Nephron (organoid): ENCODE data around the gene IAPP.
"Not testable (repeated sequence)": the region's sequence is repeated elsewhere in the genome, so short reads cannot be mapped to it uniquely, and the experiment has no call there.

Experiments used
- H3K27ac Mint-ChIP-seq, 3 experiments: 2 replicates each; pipeline ENCODE4 v1.8.0; 2020; ENCODE audit warnings: mixed read lengths in 3 of 3, mild to moderate bottlenecking in 2 of 3, moderate library complexity in 1 of 3
- H3K27me3 Mint-ChIP-seq: 2 replicates; pipeline ENCODE4 v1.8.0; 2021; ENCODE audit warnings: low read depth, mild to moderate bottlenecking, moderate library complexity, mixed read lengths
- H3K36me3 Mint-ChIP-seq: 2 replicates; pipeline ENCODE4 v1.8.0; 2020; ENCODE audit warnings: low read depth, mixed read lengths
- H3K4me1 Mint-ChIP-seq: 2 replicates; pipeline ENCODE4 v1.8.0; 2020; ENCODE audit warnings: mixed read lengths
- H3K4me3 Mint-ChIP-seq, 3 experiments: 2 replicates each; pipeline ENCODE4 v1.8.0; 2020; ENCODE audit warnings: mild to moderate bottlenecking in 3 of 3, mixed read lengths in 3 of 3, moderate library complexity in 2 of 3
- H3K9me3 Mint-ChIP-seq: 2 replicates; pipeline ENCODE4 v1.8.0; 2020; ENCODE audit warnings: mixed read lengths
- TF ChIP-seq, protein P1 (sequence below), 3 experiments: fragments of 200-600 bp; sonication (generic); IDR thresholded peaks; one replicate each; pipeline ENCODE4 v1.5.0; 2021; ENCODE audit warnings: antibody characterized with exemption in 3 of 3; ENCODE audit not compliant: unreplicated experiment in 3 of 3

The IAPP gene

DNA sequence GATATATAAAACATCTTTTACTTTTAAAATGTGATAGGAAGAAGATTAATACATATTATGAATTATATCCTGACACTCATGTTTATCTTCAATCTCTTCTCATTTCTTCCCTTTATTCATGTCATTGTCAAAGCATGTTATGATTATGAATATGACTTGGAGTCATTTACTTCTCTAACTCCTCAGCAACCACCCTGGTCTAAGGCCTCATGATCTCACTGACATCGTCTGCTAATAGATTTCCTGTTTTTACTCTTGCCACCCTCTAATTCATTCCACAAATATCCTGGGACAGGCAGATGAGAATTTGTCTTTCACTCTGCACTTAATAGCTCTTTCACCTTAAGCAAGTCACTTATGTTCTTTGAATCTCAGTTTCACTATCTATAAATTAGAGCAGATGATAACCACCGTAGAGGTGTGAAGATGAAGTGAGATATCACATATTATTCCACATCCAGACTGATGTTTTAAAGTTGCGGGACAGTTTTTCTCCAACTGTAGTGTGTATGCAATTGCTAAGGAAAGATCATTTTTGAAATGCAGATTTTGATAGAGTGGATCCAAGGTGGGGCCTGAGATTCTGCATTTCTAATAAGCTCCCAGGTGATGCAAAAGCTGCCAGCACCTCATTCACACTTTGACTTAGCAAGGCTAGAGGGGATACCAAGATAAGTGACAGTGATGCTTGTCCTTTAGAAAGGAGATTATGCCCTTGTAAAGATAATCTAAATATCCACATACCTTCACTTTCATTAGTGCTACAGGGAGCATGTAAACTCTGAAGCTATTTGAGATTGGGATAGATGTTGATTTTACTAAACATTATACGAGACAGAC lies 3.3 kb upstream of the IAPP start:
- no peaks in the 10 kb centered on the region for H3K36me3 Mint-ChIP-seq
- H3K27me3 Mint-ChIP-seq: no peaks in the 10 kb centered on the region
- H3K27ac Mint-ChIP-seq: no peak overlapping the region
- TF ChIP-seq, protein P1, sequence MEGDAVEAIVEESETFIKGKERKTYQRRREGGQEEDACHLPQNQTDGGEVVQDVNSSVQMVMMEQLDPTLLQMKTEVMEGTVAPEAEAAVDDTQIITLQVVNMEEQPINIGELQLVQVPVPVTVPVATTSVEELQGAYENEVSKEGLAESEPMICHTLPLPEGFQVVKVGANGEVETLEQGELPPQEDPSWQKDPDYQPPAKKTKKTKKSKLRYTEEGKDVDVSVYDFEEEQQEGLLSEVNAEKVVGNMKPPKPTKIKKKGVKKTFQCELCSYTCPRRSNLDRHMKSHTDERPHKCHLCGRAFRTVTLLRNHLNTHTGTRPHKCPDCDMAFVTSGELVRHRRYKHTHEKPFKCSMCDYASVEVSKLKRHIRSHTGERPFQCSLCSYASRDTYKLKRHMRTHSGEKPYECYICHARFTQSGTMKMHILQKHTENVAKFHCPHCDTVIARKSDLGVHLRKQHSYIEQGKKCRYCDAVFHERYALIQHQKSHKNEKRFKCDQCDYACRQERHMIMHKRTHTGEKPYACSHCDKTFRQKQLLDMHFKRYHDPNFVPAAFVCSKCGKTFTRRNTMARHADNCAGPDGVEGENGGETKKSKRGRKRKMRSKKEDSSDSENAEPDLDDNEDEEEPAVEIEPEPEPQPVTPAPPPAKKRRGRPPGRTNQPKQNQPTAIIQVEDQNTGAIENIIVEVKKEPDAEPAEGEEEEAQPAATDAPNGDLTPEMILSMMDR (IDR thresholded peaks at IDR 0.05; ENCODE audit: unreplicated experiment in 3 of 3): no peak
- no peak overlapping the region for H3K4me3 Mint-ChIP-seq
- peaks cover 4% of the 10 kb centered on the region for H3K9me3 Mint-ChIP-seq
- no peaks in the 10 kb centered on the region for H3K4me1 Mint-ChIP-seq

DNA sequence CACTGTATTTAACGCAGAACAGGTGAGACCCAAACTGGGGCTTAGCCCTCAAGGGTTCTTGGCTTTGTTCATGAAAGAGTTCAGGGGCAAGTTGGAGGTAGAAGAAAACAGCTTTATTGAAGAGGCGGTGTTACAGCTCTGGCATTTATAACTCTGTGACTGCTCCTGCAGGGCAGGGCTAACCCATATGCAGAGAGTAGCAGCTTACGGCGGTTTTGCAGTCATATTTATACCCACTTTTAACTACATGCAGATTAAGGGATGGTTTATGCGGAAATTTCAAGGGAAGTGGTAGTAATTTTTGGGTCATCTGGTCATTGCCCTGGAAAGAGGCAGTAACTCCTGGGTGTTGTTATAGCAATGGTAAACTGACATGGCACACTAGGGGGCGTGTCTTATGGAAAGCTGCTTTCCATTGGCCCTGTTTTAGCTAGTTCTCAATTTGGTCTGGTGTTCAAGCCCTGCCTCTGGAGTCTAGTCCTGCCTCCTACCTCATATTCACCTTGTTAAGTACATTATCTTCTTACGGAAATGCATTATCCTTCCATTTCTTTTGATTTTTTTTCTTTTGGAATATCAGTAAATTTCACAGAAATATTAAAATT lies 1.8 kb upstream of the IAPP start:
- TF ChIP-seq, protein P1 (IDR thresholded peaks at IDR 0.05; ENCODE audit: unreplicated experiment in 3 of 3): no peak
- Mint-ChIP-seq H3K9me3 (no peaks in the 10 kb centered on the region), H3K27me3 (no peaks in the 10 kb centered on the region), H3K4me1 (no peaks in the 10 kb centered on the region), H3K36me3 (no peaks in the 10 kb centered on the region), H3K27ac (no peak overlapping the region), H3K4me3 (no peak overlapping the region)

DNA sequence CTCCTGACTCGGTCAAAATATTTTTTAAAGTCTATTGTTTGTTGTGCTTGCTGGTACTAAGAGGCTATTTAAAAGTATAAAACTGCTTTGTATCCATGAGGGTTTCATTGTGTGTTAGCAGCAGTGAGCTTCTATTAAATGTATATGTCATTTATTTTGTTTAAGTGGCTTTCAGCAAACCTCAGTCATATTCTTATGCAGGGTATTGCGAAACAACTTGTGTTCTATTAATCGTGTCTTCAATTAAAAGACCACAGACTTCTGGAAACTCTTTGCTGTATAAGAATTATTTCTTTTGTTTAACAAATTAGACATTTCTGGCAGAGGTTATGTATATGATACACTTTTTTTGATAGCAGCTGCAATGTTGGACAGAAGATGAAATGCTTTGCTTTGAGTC lies 6.5 kb downstream of the IAPP start:
- Mint-ChIP-seq H3K9me3 (no peaks in the 10 kb centered on the region), H3K27ac (no peak overlapping the region), H3K36me3 (no peaks in the 10 kb centered on the region), H3K4me3 (no peak overlapping the region), H3K27me3 (no peaks in the 10 kb centered on the region), H3K4me1 (no peaks in the 10 kb centered on the region)
- TF ChIP-seq, protein P1 (IDR thresholded peaks at IDR 0.05; ENCODE audit: unreplicated experiment in 3 of 3): no peak

DNA sequence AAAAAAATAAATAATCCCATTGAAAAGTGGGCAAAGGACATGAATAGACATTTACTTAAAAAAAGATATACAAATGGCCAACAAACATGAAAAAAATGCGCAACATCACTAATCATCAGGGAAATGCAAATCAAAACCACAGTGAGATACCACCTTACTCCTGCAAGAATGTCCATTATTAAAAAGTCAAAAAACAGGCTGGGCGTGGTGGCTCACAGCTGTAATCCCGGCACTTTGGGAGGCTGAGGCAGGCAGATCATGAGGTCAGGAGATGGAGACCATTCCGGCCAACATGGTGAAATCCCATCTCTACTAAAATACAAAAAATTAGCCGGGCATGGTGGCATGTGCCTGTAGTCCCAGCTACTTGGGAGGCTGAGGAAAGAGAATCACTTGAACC lies 8.6 kb downstream of the IAPP start:
- H3K36me3 Mint-ChIP-seq, H3K4me3 Mint-ChIP-seq, H3K9me3 Mint-ChIP-seq, H3K4me1 Mint-ChIP-seq, H3K27me3 Mint-ChIP-seq, H3K27ac Mint-ChIP-seq: not testable (repeated sequence)

DNA sequence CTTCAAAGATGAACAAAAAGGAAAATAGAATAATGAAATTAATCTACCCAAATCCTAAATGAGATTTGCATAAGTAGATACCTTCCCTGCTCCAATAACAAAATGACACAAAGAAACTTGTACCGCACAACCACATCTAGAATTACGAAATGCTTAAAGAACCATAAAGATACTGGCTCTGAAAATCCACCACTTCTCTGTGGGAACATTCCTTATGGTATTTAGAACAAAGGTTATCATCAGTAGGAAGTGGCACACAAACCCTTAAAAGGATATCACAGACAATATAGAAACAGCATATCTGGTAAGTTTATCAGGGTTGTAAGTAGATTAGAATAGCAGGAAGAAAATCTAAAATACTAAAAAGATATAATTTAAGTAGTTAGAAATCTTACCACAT lies 11.6 kb downstream of the IAPP start:
- TF ChIP-seq, protein P1 (IDR thresholded peaks at IDR 0.05; ENCODE audit: unreplicated experiment in 3 of 3): no peak
- H3K36me3 Mint-ChIP-seq: no peaks in the 10 kb centered on the region
- H3K4me1 Mint-ChIP-seq: no peaks in the 10 kb centered on the region
- H3K27me3 Mint-ChIP-seq: no peaks in the 10 kb centered on the region
- no peak overlapping the region for H3K27ac Mint-ChIP-seq
- H3K9me3 Mint-ChIP-seq: no peaks in the 10 kb centered on the region
- H3K4me3 Mint-ChIP-seq: no peak overlapping the region

DNA sequence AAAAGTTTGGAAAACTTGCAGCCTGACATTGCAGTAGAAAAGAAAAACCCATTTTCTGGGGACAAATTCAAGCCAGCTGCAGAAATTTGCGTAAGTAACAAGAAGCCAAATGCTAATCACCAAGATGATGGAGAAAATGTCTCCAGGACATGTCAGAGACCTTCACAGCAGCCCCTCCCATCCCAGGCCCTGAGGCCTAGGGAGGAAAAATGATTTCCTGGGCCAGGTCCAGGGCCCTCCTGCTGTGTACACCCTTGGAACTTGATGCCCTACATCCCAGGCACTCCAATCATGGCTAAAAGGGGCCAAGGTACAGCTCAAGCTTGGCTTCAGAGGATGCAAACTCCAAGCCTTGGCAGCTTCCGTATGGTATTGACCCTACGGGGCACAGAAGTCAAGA lies 14.5 kb downstream of the IAPP start:
- H3K27me3 Mint-ChIP-seq: no peaks in the 10 kb centered on the region
- H3K9me3 Mint-ChIP-seq: no peaks in the 10 kb centered on the region
- no peak overlapping the region for H3K4me3 Mint-ChIP-seq
- H3K36me3 Mint-ChIP-seq: no peaks in the 10 kb centered on the region
- no peak overlapping the region for H3K27ac Mint-ChIP-seq
- TF ChIP-seq, protein P1 (IDR thresholded peaks at IDR 0.05; ENCODE audit: unreplicated experiment in 3 of 3): no peak
- no peaks in the 10 kb centered on the region for H3K4me1 Mint-ChIP-seq
